SU-DHL-6 (cell line): ENCODE results near the gene LTC4S.

Experiments
- H2AFZ ChIP-seq: fragments of 200-600 bp; sonication (generic); 2 replicates; pipeline ENCODE4 v1.6.1; 2014; ENCODE audit warnings: low read depth, mild to moderate bottlenecking, moderate library complexity, mixed read lengths, antibody characterized with exemption, low read length; ENCODE audit not compliant: severe bottlenecking
- H3F3A ChIP-seq: fragments of 200-600 bp; shearing (Covaris generic); 2 replicates; pipeline ENCODE4 v1.6.0; 2016; ENCODE audit warnings: antibody characterized with exemption, mild to moderate bottlenecking; ENCODE audit not compliant: insufficient read depth
- H3K27ac ChIP-seq: fragments of 200-600 bp; sonication (generic); 2 replicates; pipeline ENCODE4 v1.5.1; 2016; ENCODE audit warnings: low read depth, mild to moderate bottlenecking, low read length, moderate library complexity, mixed read lengths
- H3K27me3 ChIP-seq: fragments of 200-600 bp; sonication (generic), shearing (Covaris generic); 2 replicates; pipeline ENCODE4 v1.6.0; 2014; ENCODE audit warnings: mild to moderate bottlenecking, low read length
- H3K36me3 ChIP-seq: fragments of 200-600 bp; sonication (generic); 2 replicates; pipeline ENCODE4 v1.6.1; 2014; ENCODE audit warnings: mild to moderate bottlenecking, low read length, mixed read lengths
- H3K4me2 ChIP-seq: fragments of 300-600, 200-600 bp; shearing (Covaris generic), sonication (generic); 2 replicates; pipeline ENCODE4 v1.6.0; 2014; ENCODE audit warnings: low read length, low read depth, mild to moderate bottlenecking; ENCODE audit not compliant: poor library complexity, severe bottlenecking
- H3K4me3 ChIP-seq: fragments of 200-600 bp; sonication (generic); 2 replicates; pipeline ENCODE4 v1.5.1; 2014; ENCODE audit warnings: antibody characterized with exemption, low read length, mild to moderate bottlenecking, mixed read lengths; ENCODE audit not compliant: insufficient read depth, poor library complexity, severe bottlenecking
- H3K79me2 ChIP-seq: fragments of 200-600 bp; sonication (generic); 2 replicates; pipeline ENCODE4 v1.6.1; 2014; ENCODE audit warnings: mild to moderate bottlenecking, low read length, moderate library complexity; ENCODE audit not compliant: insufficient read depth
- H3K9ac ChIP-seq: fragments of 200-600 bp; sonication (generic); 2 replicates; pipeline ENCODE4 v1.7.0; 2014; ENCODE audit warnings: mild to moderate bottlenecking, low read length
- H3K9me2 ChIP-seq: fragments of 200-600 bp; sonication (generic); replicated peaks from 2 replicates; pipeline ENCODE4 v1.6.1; 2014; ENCODE audit warnings: low read length; ENCODE audit not compliant: insufficient read depth
- H3K9me3 ChIP-seq: fragments of 200-600 bp; sonication (generic); 2 replicates; pipeline ENCODE4 v1.6.1; 2014; ENCODE audit warnings: low read length, mixed read lengths; ENCODE audit not compliant: insufficient read depth
- H4K20me1 ChIP-seq: fragments of 200-600 bp; sonication (generic); 2 replicates; pipeline ENCODE4 v1.6.1; 2014; ENCODE audit warnings: low read depth, mild to moderate bottlenecking, antibody characterized with exemption, low read length, moderate library complexity, mixed read lengths
- EZH2phosphoT487 ChIP-seq: fragments of 200-600 bp; sonication (generic), shearing (Covaris generic); conservative IDR thresholded peaks from 2 replicates; pipeline ENCODE4 v1.6.1; 2018; ENCODE audit warnings: mild to moderate bottlenecking, antibody characterized with exemption, low read length, moderate library complexity, mixed read lengths
- TF ChIP-seq, protein P1 (sequence below): fragments of 200-600 bp; sonication (generic); IDR thresholded peaks from one replicate; pipeline ENCODE4 v1.5.1; 2017; ENCODE audit warnings: antibody characterized with exemption, mild to moderate bottlenecking, low read length, moderate library complexity; ENCODE audit not compliant: insufficient read depth, poor library complexity, severe bottlenecking

The LTC4S gene

DNA sequence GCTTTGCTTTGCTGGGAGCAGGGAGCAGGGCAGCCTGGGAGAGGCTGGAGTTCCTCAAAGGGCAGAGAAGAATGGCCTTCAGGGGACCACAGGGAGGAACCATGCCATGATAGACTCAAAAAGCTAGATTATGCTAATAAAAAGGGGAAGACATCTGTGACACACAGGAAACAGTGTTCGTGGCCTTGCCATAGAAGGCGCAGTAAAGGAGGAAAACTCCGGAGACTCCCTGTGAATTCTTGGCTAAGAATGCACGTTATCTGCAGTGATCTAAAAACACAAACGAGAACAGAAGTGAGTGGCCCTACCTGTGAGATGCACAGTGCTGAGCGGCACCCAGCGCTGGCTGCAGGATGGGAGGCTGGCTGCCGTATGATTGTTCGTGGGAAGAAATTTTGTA is 15.9 kb upstream of the LTC4S start:
- H3K9me2 ChIP-seq = no peaks in the 10 kb centered on the region
- no peaks in the 10 kb centered on the region; the same call in 1 of the 2 replicates for H3K36me3 ChIP-seq
- H3K4me3 ChIP-seq = no peak overlapping the region
- H2AFZ ChIP-seq = no peak overlapping the region
- H3K9me3 ChIP-seq = no peaks in the 10 kb centered on the region
- H3F3A ChIP-seq = no peaks in the 10 kb centered on the region
- TF ChIP-seq EZH2phosphoT487 = no peak
- TF ChIP-seq, protein P1, sequence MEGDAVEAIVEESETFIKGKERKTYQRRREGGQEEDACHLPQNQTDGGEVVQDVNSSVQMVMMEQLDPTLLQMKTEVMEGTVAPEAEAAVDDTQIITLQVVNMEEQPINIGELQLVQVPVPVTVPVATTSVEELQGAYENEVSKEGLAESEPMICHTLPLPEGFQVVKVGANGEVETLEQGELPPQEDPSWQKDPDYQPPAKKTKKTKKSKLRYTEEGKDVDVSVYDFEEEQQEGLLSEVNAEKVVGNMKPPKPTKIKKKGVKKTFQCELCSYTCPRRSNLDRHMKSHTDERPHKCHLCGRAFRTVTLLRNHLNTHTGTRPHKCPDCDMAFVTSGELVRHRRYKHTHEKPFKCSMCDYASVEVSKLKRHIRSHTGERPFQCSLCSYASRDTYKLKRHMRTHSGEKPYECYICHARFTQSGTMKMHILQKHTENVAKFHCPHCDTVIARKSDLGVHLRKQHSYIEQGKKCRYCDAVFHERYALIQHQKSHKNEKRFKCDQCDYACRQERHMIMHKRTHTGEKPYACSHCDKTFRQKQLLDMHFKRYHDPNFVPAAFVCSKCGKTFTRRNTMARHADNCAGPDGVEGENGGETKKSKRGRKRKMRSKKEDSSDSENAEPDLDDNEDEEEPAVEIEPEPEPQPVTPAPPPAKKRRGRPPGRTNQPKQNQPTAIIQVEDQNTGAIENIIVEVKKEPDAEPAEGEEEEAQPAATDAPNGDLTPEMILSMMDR = no peak
- no peaks in the 10 kb centered on the region for H4K20me1 ChIP-seq
- H3K27me3 ChIP-seq = no peaks in the 10 kb centered on the region
- no peak overlapping the region for H3K4me2 ChIP-seq
- H3K27ac ChIP-seq = no peak overlapping the region
- no peak overlapping the region for H3K9ac ChIP-seq
- no peaks in the 10 kb centered on the region for H3K79me2 ChIP-seq

DNA sequence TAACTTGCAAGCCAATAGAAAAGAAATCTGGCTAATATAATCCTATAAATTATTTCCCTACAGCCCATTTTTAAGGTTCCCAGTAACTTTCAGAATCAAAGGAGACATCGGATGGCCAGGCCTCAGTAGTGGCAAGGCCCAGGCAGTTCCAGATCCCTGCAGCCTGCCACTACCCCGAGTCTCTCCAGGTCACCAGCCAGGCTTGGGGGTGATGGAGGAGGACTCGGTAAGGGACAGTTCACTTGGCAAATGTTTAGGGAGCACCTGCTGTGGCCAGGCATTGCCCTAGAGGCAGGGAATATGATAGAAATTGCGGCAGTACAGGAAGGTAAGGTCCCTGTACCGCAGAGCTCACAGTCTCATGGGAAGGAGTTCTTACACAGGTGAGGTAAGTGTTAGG is 15.2 kb upstream of the LTC4S start:
- H3F3A ChIP-seq = no peaks in the 10 kb centered on the region
- no peak for TF ChIP-seq EZH2phosphoT487
- TF ChIP-seq, protein P1 = no peak
- no peak overlapping the region for H2AFZ ChIP-seq
- H4K20me1 ChIP-seq = no peaks in the 10 kb centered on the region
- H3K4me3 ChIP-seq = no peak overlapping the region
- H3K27ac ChIP-seq = no peak overlapping the region
- no peak overlapping the region for H3K9ac ChIP-seq
- H3K4me2 ChIP-seq = no peak overlapping the region
- H3K36me3 ChIP-seq = no peaks in the 10 kb centered on the region; the same call in 1 of the 2 replicates
- H3K27me3 ChIP-seq = no peaks in the 10 kb centered on the region
- H3K9me3 ChIP-seq = no peaks in the 10 kb centered on the region
- no peaks in the 10 kb centered on the region for H3K79me2 ChIP-seq
- no peaks in the 10 kb centered on the region for H3K9me2 ChIP-seq

DNA sequence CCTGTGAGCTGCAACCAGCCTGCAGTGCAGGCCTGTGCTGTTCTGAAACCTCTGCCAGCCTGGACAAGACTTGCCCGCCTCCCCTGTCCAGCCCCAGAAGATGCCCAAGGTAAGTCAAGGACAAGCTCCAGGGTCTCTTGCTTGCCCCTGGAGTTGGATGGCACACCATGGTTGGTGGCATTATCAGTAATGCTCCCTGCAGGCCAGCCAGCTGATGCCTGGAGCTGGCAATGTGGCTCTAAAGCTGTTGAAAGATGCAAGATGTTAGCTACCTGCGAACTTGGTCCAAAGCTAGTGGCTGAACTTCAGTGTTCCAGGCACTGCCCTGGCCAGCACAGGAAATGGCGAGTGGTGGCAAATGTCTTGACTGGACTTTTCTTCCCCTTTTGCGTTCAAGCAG is 14.0 kb upstream of the LTC4S start:
- H3K9me2 ChIP-seq = no peaks in the 10 kb centered on the region
- no peaks in the 10 kb centered on the region for H3F3A ChIP-seq
- no peak overlapping the region for H3K4me3 ChIP-seq
- H4K20me1 ChIP-seq = no peaks in the 10 kb centered on the region
- H2AFZ ChIP-seq = no peak overlapping the region
- no peaks in the 10 kb centered on the region for H3K27me3 ChIP-seq
- no peaks in the 10 kb centered on the region for H3K79me2 ChIP-seq
- no peak overlapping the region for H3K4me2 ChIP-seq
- TF ChIP-seq, protein P1 = no peak
- TF ChIP-seq EZH2phosphoT487 = no peak
- H3K9me3 ChIP-seq = no peaks in the 10 kb centered on the region
- no peak overlapping the region for H3K27ac ChIP-seq
- H3K9ac ChIP-seq = no peak overlapping the region
- H3K36me3 ChIP-seq = no peaks in the 10 kb centered on the region; the same call in 1 of the 2 replicates
